OCI-M2 (cell line): ENCODE results near the gene ABCG1.

ENCODE experiments used
- DNase-seq: peaks from one replicate; lab custom pipeline; 2025; ENCODE audit not compliant: unreplicated experiment; lab: John Stamatoyannopoulos, UW

The ABCG1 gene

DNA sequence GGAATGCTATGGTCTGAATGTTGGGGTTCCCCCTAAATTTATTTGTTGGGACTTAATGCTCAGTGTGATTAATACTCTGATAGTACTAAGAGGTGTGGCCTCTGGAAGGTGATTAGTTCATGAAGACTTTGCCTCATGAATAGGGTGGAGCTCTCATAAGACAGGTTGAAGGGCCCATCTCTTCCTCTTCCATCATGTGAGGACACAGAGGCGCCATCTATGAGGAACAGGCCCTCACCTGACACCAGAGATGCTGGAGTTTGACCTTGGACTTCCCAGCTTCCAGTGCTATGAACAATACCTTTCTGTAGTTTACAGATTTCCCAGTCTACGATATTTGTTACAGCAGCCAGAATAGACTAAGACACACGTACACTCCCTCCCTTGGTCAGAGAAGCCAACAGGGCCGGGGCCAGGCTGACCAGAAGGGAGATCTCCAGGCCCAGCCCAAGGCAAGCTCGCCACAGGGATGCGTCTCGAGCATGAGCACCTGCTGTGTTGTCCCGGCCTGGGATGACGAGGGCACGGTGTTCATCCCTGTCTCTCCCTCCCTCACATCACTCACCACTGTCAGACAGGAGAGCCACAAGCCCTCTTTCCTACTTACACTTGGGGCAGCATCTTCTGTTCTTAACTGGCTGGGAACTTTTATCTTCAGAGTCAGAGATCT, 4.7 kb upstream of the ABCG1 start:
- DNase-seq, result no peak

DNA sequence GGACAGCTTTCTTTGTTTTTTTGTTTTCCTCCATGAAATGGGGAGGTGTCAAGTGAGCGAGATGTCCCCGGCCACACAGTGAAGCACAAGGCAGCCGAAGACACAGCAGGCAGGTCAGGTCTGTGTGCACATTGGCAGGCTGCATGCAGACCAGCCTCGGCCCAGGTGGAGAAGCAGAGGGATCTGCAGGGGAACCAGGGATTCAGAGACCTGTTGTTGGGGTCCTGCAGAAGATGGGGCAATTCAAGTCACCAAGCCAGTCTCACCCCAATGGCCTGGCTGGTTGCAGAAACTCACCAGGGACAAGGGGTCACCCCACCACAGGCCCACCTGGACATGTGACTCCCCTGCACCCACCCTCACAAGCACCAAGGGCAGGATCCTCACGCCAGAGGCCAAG, 4.0 kb upstream of the ABCG1 start:
- DNase-seq, result no peak

DNA sequence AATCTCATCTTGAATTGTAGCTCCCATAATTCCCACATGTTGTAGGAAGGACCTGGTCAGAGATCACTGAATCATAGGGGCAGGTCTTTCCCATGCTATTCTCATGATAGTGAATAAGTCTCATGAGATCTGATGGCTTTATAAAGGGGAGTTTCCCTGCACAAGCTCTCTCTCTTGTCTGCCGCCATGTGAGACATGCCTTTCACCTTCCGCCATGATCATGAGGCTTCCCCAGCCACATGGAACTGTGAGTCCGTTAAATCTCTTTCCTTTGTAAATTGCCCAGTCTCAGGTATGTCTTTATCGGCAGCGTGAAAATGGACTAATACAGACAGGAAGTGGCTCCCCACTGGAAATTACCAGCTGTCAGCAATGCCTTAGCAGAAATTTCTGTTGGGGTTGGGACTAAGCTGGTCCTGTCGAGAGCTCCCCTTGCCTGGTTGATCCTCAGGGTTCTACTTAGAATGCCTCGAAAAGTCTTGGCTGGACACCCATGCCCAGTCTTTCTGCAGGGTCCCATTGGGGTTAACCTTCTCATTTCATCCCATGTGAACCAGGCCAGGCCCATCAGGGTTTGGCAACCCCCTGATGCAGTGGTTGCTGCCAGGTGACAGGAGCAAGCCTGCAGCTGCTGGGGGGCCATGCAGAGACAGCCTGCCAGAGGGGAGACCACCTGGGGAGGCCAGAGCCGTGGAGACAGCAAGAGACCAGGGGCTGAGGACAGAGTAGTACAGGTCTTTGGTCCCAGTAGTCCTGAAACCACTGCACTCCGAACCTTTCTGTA, 2.8 kb upstream of the ABCG1 start:
- no peak for DNase-seq

DNA sequence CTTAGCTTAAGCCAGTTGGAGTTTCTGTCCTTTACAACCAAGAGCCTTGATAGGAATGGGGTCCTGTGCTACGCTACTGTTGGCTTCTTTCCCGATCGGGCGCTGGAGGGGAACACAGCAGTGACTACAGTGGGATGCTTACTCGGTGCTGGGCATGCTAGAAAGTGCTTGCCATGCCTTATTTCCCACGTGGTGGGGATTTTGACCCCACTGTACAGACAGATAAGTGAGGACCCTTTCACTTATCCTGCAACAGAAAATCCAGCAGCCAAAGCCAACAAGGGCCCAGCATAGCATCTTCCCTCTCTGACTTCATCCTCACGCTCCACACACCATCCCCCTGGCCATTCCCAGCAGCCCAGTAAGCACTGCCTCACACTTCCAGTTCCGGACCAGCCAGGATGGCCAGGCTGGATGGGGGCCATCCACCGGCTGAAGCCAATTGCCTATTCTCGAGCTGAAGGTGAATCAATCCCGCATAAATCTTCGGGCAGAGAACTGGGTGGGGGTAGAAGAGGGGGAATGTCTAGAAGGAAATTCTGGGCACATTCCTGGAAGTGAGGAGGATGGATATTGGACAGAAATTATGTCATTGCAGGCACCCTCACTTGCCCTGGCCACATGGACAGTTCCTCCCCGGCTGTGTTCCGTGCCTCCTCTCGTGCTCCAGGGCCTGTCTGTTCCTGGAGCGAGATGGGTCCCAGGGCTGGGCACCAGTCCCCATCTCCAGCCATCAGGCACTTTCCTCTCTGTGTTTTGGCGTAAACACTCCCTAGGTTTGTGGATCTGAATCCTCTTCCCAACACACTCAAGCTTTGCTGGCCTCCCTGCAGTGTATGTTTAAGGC, 2.0 kb upstream of the ABCG1 start:
- no peak for DNase-seq

DNA sequence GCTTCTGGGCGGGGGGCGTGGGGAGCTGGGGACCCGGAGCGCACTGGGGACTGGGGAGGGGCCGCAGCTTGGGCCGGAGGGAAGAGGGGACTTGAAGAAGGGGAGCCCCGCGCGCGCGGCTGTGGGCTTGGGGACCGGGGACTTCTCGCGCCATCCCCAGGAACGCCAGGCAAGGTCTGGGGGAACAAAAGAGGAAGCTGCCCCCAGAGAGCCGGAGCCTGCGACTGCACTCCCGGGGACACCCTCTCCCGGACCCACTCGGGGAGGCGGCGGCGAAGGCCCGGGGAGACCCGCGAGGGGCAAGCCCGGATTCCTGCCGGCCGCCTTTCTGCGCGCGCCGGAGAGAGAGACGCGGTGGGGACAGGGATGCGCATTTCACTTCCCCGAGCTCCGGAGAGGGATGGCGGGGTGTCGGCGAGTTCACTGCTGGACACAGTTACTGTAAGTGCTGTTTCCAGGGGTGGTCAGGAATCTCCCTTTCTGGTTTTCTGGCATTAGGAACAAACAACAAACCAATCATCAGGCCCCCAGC, 732 bp downstream of the ABCG1 start:
- no peak for DNase-seq

DNA sequence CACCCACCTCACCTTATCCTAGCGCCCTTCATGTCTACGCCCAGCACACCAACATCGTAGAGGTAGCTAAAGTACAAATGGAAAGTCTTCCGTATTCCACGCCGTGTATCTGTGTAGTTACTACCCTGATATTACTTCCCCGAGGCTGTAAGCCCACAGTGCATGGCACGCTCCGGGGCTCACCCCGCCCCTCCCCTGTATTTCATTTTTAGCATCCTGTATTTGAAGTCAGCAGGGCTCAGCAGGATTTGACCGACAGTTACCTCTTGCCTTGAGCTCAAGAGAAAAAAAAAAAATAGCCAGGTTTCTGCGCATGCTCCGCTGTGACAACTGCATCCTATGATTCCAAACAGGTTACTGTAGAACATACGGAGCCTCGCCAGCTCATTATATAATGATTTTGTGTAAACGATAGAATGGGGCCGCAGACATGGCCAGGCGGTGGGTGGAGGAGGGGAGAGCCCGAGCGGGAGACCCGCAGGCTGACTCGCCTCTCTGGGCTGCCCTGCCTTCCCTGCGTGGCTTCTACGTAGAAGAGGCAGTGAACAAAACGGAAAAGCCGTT, 1.3 kb downstream of the ABCG1 start:
- DNase-seq, result no peak

DNA sequence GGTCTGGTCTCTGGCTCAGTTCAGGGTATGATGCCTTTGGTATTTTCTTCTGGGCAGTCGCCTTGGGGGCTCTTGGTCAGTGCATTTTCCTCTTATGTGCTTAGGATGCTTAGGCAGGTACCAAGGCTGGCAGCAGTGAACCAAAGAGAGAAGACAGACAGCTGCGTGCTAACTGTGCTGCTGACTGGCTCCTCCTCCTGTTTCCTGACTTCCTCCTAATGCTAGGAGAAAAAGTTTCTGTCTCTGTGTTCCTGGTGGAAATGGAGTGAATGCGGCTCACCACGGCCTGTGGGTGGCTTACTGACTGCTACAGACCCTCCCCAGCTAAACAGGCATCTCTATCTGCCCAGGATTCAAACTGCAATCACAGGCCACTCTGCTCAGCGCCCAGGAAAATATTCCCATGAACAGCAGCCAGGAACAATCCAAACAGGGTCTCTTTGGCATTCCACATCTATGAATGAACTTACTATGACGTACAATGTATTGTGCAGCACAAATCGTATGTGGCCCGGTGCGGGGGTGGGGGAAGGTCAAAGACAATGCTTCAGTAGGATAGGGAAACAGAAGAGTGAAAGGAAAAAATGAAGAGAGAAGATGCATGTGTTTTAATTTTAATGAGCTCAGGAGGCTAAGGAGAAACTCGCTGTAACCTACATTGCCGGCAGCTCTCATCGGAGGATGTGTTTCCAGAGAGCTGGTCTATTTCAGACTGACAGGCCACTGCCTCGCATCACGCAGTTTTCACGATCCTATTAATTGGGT, 2.8 kb downstream of the ABCG1 start:
- no peak for DNase-seq

DNA sequence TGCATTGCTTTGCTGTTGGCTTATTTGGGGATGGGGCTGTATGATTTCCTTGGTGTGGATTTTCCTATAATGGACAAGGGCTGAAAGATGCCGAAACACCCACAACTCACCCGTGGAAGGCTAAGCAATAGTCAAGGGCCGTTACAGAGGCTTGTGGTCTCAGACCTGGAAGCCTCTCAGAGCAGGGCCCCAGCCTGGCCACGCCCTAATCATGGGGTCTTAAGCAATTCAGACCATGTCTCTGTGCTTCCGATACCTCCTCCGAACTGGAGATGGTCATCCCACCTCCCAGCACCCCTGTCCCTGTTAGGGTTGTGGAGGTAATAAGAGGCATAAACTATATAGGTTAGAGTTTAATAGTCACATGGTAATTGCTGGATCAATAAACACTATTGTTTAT, 3.4 kb downstream of the ABCG1 start:
- no peak for DNase-seq

DNA sequence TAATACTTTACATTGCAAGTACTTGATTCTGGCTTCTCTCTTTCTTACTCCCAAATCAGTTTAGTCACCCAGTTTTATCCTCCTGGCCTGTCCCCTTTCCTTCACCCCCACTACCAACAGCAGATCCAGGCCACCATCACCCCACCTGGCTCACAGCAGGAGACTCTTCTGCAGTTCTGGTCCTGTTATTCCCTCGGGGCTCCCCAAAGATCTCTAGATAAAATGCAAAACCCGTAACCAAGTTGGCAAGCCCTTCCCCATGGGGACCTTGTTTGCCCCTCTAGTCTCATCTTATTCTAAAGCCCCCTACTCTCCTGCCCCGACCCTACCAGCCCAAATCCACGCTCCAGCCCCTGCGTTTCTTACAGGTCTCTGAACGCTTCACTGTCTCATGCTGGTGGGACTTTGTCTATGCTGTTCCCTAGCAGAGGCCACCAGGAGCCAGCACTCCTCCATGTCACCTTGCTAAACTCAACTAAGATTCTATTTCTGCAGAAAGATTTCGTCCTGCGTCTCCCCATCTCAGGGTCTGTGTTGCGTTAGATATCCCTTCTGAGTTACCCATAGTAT, 4.0 kb downstream of the ABCG1 start:
- no peak for DNase-seq

DNA sequence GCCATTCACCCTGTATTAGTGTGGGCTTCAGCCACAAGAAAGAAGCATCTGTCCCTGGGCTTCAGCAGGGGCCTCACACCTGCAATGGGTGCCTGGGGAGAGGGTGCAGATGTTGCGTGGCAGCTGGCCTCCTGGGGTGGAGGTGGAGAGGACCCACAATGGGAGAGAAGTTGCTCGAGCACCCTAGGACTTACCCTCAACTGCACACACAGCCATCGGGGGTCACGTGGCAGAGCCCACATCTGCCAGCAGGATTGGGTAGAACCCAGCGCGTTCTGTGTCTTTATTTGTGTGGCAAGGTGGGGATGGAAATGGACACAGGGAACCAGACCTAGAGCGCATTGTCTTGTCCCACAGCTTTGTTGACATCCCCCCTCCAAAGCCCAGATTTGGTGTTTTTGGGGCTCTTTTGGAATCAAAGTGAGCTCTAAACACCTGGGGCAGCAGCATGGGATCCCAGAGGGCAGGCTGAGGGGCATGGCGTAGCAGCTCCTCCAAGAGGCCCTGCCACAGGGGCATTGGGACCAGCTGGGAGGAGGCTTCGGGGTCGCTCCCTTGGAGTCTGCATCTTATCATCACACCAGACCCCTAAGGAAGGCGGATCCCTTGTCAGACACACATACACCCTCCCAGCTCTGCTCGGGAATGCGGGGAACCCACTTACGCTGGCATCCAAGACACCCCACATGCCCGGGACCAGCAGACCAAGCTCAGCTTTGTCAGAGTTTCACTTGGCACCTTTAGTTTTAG, 5.1 kb downstream of the ABCG1 start:
- no peak for DNase-seq

DNA sequence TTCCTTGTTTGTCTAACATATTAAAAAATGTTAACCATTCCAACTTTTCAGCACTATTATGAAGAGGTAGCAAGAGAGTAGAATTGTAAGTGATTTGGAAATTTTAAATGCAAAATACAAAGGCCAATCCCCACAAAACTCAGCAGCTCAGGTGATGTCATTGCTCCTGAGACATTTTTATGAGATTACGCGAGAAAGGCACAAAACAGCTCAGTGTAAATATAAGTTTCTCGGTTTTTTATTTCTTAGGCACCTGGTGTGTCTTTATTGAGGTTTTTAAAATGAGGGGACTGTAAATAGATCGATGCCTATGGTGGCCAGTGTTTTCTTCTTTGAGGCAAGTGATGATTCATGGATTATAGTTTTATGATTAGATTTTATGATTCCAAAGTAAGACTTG, 6.1 kb downstream of the ABCG1 start:
- no peak for DNase-seq

DNA sequence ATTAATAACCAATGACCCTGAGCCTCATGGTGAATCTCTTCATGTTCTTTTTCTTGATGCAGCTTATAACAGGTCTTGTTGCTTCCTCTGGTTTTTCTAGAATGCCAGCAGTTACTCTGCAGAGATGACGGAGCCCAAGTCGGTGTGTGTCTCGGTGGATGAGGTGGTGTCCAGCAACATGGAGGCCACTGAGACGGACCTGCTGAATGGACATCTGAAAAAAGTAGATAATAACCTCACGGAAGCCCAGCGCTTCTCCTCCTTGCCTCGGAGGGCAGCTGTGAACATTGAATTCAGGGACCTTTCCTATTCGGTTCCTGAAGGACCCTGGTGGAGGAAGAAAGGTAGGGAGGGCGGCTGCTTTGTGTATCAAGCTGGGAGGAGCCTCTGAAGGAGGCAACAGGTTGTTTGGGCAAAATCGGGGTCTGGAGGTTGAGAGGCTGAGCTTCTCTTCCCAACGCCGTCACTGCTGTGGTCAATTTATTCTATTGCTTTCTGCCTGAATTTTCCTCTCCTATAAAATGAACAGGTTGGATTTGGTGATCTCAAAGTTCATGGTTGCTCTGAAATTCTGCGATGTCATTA, 6.7 kb downstream of the ABCG1 start:
- no peak for DNase-seq

DNA sequence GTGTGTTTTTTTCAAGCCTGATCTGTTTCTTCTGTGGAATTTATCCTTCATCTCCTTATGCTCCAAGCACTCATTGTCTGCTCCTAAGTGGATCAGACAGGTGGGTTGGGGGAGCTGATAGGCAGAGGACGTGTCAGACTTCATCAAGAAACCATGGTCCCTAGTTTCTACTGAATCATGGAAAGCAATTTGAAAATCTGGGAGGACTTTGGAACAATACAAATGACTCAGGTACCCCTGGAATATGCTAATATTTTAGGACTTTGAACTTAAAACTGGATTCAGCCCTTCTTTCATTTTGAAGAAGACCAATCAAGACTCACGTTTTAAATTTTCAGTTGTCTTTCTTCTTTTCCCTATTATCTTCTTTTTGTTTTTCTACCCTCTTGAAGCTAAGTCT, 7.7 kb downstream of the ABCG1 start:
- DNase-seq, result no peak

DNA sequence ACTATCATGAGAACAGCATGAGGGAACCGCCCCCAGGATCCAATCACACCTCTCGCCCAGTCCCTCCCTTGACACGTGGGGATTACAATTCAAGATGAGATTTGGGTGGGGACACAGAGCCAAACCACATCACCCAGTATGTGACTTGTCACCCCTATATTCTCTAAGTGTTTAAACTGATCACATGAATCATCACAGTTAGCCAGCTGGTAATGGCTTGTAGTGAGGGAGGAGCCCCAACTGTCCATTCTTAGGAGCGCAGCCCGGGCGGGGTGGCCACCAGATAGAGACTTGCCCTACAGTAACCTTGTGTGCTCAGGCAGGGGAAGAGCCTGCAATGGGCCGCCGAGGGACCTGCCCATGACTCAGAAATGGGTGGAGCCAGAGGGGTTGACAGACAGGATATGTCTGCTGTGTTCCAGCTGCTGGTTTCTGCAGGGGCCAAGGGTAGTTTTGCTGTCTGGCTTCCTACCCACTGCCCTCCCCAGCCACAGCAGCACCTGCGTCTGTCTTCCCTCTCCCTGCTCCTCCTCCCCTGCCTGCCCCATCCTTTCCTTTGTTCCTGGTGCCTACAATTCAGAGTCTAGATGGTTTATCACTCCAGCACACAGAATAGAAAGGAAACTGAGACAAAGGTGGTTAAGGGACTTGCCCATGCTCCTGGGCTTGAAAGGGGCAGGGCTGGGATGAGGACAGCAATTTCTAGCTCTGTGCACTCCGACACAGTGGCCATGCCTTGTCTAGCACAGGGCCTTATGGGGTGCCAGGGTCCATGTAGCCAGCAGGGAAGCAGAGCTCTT, 9.2 kb downstream of the ABCG1 start:
- DNase-seq, result no peak

DNA sequence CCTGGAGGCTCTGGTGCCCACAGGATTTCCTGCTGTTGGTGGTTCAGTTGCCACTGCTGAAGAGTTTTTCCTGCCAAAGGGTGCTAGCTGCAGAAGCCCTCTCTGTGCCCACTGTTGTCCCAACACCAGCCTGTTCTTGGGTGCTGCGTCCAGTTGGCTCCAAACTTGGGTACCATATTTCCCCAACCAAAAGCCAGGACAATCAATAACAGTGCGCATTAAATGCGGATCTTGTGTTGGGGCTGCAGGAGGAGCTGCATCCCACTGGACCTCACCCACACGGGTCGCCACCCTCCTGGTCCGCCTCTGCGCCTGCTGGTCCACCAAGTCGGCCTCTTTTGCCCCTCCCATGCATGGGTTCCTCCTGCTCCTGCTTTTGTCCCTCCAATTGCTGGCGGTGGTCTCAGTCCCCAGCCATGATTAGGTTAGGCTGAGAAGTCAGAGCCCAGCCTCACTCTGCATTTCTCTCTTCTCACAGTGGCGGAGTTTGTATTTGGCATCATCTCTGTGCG, 9.8 kb downstream of the ABCG1 start:
- no peak for DNase-seq

DNA sequence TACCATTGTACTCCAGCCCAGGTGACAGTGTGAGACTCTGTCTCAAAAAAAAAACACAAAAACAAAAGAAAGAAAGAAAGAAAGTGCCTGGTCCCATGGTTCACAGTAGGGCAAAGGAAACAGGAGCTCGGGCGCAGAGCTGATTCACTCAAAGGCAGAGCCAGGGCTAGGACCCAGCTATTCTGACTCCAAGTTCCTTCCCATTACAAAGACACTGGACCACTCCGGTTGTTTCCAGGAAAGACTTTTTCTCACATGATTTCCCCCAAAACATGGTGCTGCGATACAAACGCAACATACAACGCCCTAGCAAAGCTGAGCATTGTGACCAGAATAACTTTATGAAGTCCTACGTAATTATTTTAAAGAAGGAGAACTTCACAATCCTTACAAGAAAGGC, 10.7 kb downstream of the ABCG1 start:
- DNase-seq, result no peak

DNA sequence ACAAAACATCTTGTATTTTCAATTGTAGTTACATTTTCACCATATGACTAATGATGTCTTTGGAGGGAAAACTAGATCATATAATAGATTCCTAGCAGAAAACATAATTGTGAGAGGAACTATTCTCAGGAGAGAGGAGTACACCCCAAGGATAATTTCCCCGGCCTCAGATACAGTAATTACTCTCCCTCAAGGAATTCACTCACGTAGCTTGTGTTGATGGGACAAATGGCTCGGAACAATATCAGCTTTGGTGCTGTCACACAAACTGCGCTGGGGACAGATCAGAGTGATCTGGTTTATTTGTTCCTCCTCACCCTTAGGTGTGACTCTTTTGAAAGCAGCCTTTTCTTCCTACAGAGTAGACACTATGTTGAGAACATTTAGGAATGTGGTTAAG, 11.2 kb downstream of the ABCG1 start:
- no peak for DNase-seq

DNA sequence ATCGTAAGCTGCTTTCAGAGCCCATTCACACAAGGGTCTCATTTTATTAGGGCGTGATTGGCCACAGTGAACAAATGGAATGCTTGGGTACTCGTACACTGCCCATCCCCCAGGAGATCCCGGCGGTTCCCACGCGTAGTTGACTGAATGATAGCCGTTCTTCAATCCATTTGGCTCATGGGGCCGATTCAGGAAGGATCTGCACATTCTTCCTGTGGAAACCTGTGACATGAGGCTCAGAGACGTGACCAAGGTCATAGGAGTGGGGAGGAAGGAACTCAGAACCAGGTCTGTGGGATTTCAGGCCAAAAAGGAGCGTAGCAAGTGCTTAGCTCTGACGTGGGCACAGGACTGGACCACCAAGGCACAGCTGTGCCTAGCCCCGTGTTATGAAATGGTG, 11.7 kb downstream of the ABCG1 start:
- no peak for DNase-seq
